Measurements from ENCODE around the gene WBP2.
A peak's percentile ranks its signal among the peaks of the same experiment; 100 is the strongest.
"Not testable (repeated sequence)": the region's sequence is repeated elsewhere in the genome, so short reads cannot be mapped to it uniquely, and the experiment has no call there.

The WBP2 gene

DNA sequence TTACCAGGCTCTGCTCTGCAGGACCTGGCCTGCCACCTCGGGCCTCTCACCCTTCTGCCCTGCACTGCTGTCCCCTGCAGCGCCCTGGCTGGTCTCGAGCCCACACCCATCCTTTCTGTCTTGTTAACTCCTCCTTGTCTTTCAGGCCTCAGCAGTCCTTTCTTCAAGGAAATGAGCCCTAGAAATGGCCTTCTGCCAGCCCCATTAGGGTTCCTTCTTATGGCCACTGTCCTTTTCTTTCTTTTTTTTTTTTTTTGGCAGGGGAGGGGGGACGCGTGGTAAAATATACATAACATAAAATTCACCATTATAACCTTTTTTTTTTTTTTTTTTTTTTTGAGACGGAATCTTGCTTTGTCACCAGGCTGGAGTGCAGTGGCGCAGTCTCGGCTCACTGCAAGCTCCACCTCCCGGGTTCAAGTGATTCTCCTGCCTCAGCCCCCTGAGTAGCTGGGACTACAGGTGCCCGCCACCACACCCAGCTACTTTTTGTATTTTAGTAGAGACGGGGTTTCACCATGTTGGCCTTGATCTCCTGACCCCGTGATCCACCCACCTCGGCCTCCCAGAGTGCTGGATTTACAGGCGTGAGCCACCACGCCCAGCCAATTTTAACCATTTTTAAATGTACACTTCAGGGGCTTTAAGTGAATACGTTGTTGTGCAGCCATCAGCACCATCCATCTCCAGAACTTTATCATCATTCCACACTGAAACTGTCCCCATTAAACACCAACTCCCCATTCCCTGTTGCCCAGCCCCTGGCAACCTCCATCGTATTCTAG lies 10.5 kb upstream of the WBP2 start:
- peak; percentile 74 for DNase-seq

GRCh38 chr17:75864887-75865286 lies 9.8 kb upstream of the WBP2 start:
- DNase-seq: peak; percentile 72

GRCh38 chr17:75864448-75864871 lies 9.3 kb upstream of the WBP2 start:
- peak; percentile 93 for DNase-seq

DNA sequence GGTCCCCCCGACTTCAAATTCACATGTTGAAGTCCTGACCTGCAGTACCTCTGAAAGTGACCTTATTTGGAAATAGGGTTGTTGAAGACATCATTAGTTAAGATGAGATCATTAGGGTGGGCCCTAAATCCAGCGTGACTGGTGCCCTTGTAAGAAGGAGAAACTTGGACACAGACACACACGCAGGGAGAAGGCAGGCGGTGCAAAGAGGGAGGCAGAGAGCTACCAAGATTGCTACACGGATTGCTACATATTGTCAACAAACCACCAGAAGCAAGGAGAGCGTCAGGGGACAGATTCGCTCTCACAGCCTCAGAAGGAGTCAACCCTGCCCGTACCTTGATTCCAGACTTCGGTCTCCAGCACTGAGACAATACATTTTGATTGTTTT lies 6.8 kb upstream of the WBP2 start:
- no peak for DNase-seq

DNA sequence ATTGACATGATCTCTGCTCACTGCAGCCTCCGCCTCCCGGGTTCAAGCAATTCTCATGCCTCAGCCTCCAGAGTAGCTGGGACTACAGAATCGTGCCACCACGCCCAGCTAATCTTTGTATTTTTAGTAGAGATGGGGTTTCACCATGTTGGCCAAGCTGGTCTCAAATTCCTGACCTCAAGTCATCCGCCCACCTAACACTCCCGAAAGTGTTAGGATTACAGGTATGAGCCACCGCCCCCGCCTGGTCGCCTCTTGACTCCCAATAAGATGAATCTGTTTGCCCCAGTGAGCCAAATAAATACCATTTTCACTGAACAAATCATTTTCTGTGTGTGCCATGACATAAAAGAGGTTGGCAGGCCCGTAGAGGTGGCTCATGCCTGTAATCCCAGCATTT lies 4.2 kb upstream of the WBP2 start:
- DNase-seq: not testable (repeated sequence)

DNA sequence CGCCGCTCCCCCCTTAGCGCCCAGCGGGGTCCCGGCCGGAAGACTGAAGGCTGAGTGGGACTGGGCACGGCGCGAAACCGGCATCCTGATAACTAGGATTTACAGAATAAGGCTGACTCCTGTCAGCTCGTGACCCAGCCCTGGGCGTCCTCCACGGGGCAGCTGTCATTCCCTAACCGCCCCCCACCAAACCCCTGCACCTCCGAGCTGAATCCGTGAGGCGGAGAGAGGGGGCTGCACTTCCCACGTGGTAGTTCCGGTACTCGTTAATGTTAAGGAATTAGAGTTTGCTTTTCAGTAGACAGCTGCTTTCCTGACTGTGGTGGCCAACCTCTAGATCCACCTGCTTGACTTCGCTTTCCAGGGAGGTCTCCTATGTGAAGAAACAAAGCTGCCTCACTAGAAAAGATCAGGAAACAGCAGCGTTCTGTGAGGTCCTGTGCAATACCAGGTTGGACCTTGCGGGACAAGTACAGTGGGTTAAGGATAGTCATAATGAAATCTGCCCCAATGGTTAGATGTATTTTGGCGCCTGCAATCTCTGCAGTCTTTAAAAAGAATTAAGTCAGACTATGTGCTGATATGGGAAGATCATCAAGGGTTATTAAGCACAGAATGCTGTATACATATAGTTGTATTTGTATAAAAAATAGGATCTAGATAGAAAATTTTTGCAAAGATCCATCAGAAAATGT lies 1.1 kb upstream of the WBP2 start:
- peak; percentile 66 for DNase-seq

GRCh38 chr17:75854881-75855309 lies 240 bp downstream of the WBP2 start:
- DNase-seq: no peak

- DNase-seq: no peak
Observed at GRCh38 chr17:75854101-75854748, 910 bp downstream of the WBP2 start.

DNA sequence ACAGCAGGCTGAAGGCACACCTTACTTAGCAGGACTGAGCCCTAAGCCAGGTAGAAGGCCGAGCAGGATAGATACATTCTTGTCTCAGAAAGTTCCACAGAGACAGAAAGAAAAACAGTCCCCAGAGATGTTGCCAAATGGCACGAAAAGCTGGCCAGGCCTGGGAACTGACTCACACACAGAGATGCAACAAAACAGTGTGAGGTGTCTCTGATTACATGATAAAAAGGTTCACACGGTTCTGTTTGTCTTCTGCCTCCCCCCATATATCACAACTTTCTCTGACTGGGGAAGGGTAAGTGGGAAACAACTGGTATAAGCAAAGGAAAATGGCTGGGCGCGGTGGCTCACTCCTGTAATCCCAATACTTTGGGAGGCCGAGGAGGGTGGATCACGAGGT lies 1.7 kb downstream of the WBP2 start:
- DNase-seq: no peak

DNA sequence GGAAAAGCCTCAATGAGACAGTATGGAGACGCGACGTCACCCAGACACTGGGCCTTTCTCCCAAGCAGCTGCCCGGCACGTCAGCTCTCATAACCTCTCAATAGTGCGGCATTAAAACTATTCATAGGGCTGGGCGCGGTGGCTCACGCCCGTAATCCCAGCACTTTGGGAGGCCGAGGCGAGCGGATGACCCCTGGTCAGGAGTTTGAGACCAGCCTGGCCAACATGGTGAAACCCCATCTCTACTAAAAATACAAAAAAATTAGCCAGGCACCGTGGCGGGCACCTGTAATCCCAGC lies 3.5 kb downstream of the WBP2 start:
- not testable (repeated sequence) for DNase-seq

GRCh38 chr17:75850928-75851692 lies 4.0 kb downstream of the WBP2 start:
- no peak for DNase-seq

- DNase-seq: no peak
Observed at GRCh38 chr17:75849724-75850123, 5.4 kb downstream of the WBP2 start.

DNA sequence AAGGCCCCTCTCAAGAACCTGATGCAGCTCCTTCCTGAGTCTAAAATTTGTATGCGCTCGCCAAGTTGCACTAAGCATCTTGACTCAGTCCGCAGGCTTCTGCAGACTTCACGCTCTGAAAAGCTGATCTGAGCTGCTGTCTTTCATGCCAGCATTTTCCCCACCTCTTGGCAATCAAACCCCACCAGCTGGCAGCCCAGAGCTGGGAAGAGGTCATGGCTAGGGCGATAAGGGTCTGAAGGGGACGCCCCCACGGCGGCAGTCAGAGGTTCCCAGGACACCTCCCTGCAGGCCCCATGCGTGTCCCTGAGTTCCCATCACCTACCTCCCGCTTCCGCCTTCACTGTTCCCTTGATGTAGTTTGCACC lies 5.9 kb downstream of the WBP2 start:
- no peak for DNase-seq

- DNase-seq: peak; percentile 77
Observed at GRCh38 chr17:75848523-75849278, 6.4 kb downstream of the WBP2 start.

DNA sequence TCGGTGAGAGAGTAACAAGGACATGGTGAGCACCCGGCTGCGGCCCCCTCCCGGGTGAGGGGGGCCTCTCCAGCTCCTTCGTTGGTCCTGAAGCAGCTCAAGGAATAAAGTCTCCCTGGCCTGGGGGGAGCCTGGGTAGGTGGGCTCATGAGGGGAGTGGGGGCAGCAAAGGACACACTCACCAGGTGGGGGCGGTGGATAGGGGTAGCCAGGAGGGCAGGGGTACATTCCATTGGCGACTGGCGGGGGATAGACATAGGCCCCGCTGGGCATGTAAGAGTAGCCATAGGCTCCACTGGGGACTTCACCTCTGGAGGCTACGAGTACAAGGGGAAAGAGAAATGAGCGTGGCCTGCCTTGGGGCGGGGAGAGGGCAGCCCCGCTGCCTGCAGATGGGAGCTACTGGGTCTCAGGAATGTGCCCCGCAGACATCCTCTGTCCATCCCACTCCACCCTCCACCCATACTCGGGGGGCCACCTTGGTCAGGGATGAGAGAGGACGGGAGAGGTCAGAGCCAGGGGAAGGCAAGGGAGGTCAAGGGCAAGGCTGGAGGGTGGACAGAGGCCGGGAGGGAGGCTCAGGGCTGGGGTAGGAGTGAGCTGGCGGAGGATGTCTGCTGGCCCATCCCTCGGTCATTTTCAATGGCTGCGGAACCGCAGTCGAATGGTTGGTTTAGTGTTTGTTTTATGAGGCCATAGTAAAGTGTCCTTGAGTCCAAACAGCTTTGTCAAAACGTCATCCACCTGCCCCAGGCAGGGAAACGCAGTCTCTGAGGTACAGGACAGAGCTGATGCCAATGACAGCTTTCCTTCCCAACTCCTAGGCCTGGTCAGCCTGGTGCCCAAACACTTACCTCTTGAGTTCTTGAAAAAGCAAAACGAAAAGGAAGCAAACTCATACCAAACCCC lies 7.3 kb downstream of the WBP2 start:
- DNase-seq: no peak

DNA sequence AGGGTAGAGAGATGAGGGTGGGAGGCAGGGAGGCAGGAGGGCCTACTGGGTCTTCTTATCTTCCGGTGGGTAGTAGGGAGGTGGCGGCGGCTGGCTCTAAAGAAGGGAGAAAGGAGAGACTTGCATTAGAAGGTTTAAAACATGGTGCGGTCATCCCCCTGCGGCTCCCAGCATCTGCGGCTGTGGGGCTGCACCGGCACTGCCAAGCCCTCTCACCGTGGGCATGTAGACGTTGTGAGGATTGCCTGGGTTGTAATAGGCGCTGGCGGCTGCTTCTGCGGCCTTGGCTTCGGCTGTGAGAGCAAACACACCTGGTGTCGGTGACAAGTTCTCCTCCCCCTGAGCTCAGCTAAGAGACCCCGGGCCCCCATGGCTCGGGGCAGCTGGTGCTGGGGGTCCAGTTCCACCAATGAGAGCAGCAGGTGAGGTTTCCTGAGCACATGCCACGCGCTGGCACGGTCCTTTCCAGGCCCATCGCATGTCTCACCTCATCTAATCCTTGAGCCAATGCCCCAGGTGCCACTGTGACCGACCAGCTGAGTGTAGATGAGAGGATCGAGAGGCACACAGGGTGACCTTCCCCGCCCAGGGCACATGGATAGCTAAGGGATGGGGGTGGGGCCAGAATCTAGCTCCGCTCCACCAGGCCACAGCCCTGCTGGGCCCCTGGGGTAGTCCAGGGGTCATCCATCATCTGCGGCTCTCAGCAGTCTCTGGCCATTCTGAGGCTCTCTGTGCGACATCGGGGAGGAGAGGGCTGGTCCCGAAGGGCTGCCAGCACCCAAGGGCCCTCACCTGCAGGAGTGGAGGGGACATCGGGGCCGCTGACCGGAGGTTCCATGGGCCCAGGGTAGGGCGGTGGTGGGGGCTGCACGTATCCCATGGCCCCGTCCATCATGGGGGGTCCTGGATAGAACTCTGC lies 8.2 kb downstream of the WBP2 start:
- DNase-seq: no peak

DNA sequence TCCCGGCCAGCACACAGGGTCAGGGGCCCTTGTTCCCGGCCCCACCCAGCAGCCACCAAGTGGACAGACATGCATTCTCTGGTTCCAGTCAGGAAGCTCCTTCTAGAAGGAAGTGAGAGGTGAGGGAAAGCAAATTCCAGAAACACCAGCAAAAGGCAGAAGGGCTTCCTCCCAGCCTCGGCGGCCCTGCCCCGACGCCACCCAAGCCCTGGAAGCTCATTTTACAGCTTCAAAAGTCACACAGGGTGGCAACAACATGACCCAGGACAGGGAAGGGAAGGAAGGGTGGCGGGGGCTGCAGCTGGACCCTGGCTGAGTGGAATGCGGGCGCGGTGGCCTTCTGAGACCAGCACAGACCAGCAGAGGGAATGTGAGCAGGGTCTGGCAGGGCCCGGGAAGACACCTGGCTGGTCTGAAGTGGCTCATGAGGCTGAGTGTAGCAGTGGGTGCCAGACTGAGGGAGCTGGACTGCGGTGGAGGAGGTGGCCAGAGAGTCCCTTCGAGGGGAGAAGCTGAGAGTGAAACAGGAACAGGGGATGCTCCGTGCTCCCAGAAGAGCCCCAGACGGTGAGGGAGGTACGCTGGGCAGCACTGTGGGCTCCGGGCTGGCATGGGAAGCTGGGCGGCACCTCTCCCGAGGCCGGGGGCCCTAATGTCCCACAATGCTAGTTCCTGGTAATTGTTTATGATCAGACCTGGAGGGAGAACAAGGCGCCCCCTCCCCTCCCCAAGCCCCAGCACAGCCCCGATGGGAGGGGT lies 9.0 kb downstream of the WBP2 start:
- DNase-seq: no peak

- peak; percentile 89 for DNase-seq
Observed at GRCh38 chr17:75845058-75845711, 9.9 kb downstream of the WBP2 start.

GRCh38 chr17:75844530-75845057 lies 10.5 kb downstream of the WBP2 start:
- DNase-seq: no peak

All from RPMI8226 (cell line).